Measurements from ENCODE around the gene GJD4. TPM values are rescaled to one million over a fixed set of nuclear protein-coding genes. Genes with fewer than 3 reads are reported as not detected.

Gene GJD4
- total RNA-seq, 6 experiments from 2014 or later, result not detected

GRCh38 chr10:35639728-35640401 lies 34.7 kb downstream of the GJD4 start:
- Mint-ChIP-seq H3K4me3 (peak overlapping the region; percentile 53), H3K9me3 (no peaks in the 10 kb centered on the region), H3K27ac (no peak overlapping the region), H3K36me3 (ENCODE audit: low read depth) (no peaks in the 10 kb centered on the region), H3K4me1 (ENCODE audit: low read depth) (peaks cover 27% of the 10 kb centered on the region), H3K27me3 (ENCODE audit: insufficient read depth) (peaks cover 28% of the 10 kb centered on the region)
- TF ChIP-seq CTCF (IDR thresholded peaks at IDR 0.05), result no peak
- DNase-seq, result no peak

GRCh38 chr10:35640474-35640873 lies 35.3 kb downstream of the GJD4 start:
- Mint-ChIP-seq H3K36me3 (ENCODE audit: low read depth) (no peaks in the 10 kb centered on the region), H3K9me3 (no peaks in the 10 kb centered on the region), H3K4me3 (peak overlapping the region; percentile 80), H3K27ac (no peak overlapping the region), H3K4me1 (ENCODE audit: low read depth) (peaks cover 23% of the 10 kb centered on the region), H3K27me3 (ENCODE audit: insufficient read depth) (peaks cover 34% of the 10 kb centered on the region)
- DNase-seq, result no peak
- peak; percentile 56 for TF ChIP-seq CTCF (IDR thresholded peaks at IDR 0.05)

- no peak overlapping the region for H3K27ac Mint-ChIP-seq
- H3K36me3 Mint-ChIP-seq (ENCODE audit: low read depth), result no peaks in the 10 kb centered on the region
- H3K27me3 Mint-ChIP-seq (ENCODE audit: insufficient read depth), result peaks cover 36% of the 10 kb centered on the region
- peak overlapping the region; percentile 79 for H3K4me3 Mint-ChIP-seq
- H3K4me1 Mint-ChIP-seq (ENCODE audit: low read depth), result peaks cover 19% of the 10 kb centered on the region
- no peaks in the 10 kb centered on the region for H3K9me3 Mint-ChIP-seq
- peak; percentile 65 for DNase-seq
- no peak for TF ChIP-seq CTCF (IDR thresholded peaks at IDR 0.05)
Measured at GRCh38 chr10:35640951-35641675, 36.0 kb downstream of the GJD4 start.

- no peak overlapping the region for H3K27ac Mint-ChIP-seq
- DNase-seq, result no peak
- no peak for TF ChIP-seq CTCF (IDR thresholded peaks at IDR 0.05)
- no peaks in the 10 kb centered on the region for H3K36me3 Mint-ChIP-seq (ENCODE audit: low read depth)
- H3K27me3 Mint-ChIP-seq (ENCODE audit: insufficient read depth), result peaks cover 36% of the 10 kb centered on the region
- H3K4me3 Mint-ChIP-seq, result no peak overlapping the region; the same call in 1 of the 2 replicates
- H3K4me1 Mint-ChIP-seq (ENCODE audit: low read depth), result peaks cover 19% of the 10 kb centered on the region
- H3K9me3 Mint-ChIP-seq, result no peaks in the 10 kb centered on the region
Measured at GRCh38 chr10:35641676-35642034, 36.5 kb downstream of the GJD4 start.

- Mint-ChIP-seq H3K27me3 (ENCODE audit: insufficient read depth) (peaks cover 39% of the 10 kb centered on the region), H3K4me3 (peak within 1 kb of the TSS; percentile 83), H3K9me3 (no peaks in the 10 kb centered on the region), H3K4me1 (ENCODE audit: low read depth) (peaks cover 19% of the 10 kb centered on the region), H3K36me3 (ENCODE audit: low read depth) (no peaks in the 10 kb centered on the region), H3K27ac (no peak within 1 kb of the TSS)
- peak; percentile 57 for DNase-seq
- TF ChIP-seq CTCF (IDR thresholded peaks at IDR 0.05), result no peak; the same call in 1 of the 2 replicates
Measured at GRCh38 chr10:35642035-35642792, 37.1 kb downstream of the GJD4 start, which contains the start of gene FZD8. FZD8 (minus strand) TSS chr10:35642296; CDS start chr10:35641429, 867 bp downstream.
